HG03064 (cell line): ENCODE results near the gene RAB33A.
"Not testable (repeated sequence)": the region's sequence is repeated elsewhere in the genome, so short reads cannot be mapped to it uniquely, and the experiment has no call there.

Experiments used
- ATAC-seq: cut with Tn5 transposase; IDR thresholded peaks from one replicate; pipeline ENCODE4 v1.9.1; 2021; ENCODE audit warnings: low read depth; ENCODE audit not compliant: unreplicated experiment

RAB33A gene

DNA sequence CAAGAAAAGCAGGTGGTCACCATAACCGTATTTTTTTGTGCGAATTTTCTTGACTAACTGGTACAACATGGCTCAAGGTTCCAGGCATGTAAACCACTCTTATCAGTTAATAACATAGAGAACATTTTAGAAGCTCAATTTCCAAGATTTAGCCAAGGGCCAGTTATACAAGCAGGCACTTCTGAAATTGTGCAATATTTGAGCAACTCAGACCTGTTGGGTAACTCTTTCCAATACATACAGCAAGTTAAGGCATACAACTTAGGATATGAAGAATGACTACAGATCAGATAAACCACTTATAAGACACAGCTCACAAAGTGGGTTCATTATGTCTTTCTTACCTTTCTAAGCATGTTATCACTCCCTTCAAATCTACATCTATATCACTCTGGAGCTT is 53.0 kb downstream of the RAB33A start:
- no peak for ATAC-seq

DNA sequence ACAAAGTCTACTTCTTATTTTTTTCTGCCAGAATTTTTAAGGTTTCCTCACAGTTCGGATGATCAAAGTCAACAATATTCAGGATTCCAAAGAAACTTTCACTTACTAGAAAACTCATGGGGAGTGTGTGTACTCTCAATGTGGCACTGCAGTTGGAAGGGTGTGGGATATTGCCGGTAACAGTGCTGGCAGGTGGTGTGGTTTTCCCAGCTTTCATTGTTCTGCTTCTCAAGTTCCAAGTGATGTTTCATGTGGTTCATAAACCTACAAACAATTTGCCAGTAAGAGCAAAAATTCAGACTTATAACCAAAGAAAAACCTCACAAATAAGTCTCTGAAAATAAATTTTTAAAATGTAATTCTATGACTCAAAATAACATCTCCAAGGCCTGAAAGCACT is 57.1 kb downstream of the RAB33A start:
- ATAC-seq, result no peak

DNA sequence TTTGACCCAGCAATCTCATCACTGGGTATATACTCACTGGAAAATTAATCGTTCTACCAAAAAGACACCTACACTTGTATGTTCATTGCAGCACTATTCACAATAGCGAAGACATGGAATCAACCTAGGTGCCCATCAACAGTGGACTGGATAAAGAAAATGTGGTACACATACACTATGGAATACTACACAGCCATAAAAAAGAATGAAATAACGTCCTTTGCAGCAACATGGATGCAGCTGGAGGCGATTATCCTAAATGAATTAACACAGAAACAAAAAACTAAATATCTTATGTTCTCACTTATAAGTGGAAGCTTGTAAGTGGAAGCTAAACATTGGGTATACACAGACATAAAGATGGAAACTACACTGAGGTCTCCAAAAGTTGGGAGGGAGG is 59.4 kb downstream of the RAB33A start:
- ATAC-seq, result not testable (repeated sequence)
